RWPE2 (cell line): ENCODE measurements around the gene NTF4.
"Not testable (repeated sequence)": the region's sequence is repeated elsewhere in the genome, so short reads cannot be mapped to it uniquely, and the experiment has no call there.

ENCODE experiments used
- ATAC-seq: fragments of 200-7000 bp; cut with Tn5 transposase; 3 replicates; pipeline ENCODE4 v1.9.1; 2021; ENCODE audit warnings: low read depth
- DNase-seq: peaks from one replicate; pipeline ENCODE4 v3.0.0-alpha.2; 2020; ENCODE audit warnings: low spot score
- H3K27ac ChIP-seq: fragments of 450-650 bp; 2 replicates; pipeline ENCODE4 v1.5.1; 2017; ENCODE audit warnings: mild to moderate bottlenecking; ENCODE audit not compliant: poor library complexity, severe bottlenecking
- H3K27me3 ChIP-seq: fragments of 250-450 bp; sonication (Bioruptor Pico); 2 replicates; pipeline ENCODE4 v1.5.1; 2021; ENCODE audit warnings: mild to moderate bottlenecking, moderate library complexity; ENCODE audit not compliant: insufficient read depth, poor library complexity, severe bottlenecking
- H3K36me3 ChIP-seq: fragments of 250-450 bp; sonication (Bioruptor Pico); 2 replicates; pipeline ENCODE4 v1.5.1; 2020; ENCODE audit warnings: low read depth, mild to moderate bottlenecking, moderate library complexity
- H3K4me1 ChIP-seq: fragments of 250-450 bp; sonication (Bioruptor Pico); 2 replicates; pipeline ENCODE4 v1.5.1; 2021; ENCODE audit warnings: mild to moderate bottlenecking, moderate library complexity; ENCODE audit not compliant: insufficient read depth, poor library complexity, severe bottlenecking
- H3K4me3 ChIP-seq: fragments of 250-450 bp; sonication (Bioruptor Pico); 2 replicates; pipeline ENCODE4 v1.5.1; 2021; ENCODE audit warnings: mild to moderate bottlenecking, moderate library complexity; ENCODE audit not compliant: severe bottlenecking
- H3K9me3 ChIP-seq: fragments of 250-450 bp; sonication (Bioruptor Pico); 2 replicates; pipeline ENCODE4 v1.5.1; 2021; ENCODE audit warnings: mild to moderate bottlenecking, moderate library complexity; ENCODE audit not compliant: severe bottlenecking
- TF ChIP-seq, protein P1 (sequence below): fragments of 450-650 bp; IDR thresholded peaks from one replicate; pipeline ENCODE4 v1.5.1; 2017; ENCODE audit warnings: mild to moderate bottlenecking, moderate library complexity; ENCODE audit not compliant: poor library complexity, severe bottlenecking

The NTF4 gene

DNA sequence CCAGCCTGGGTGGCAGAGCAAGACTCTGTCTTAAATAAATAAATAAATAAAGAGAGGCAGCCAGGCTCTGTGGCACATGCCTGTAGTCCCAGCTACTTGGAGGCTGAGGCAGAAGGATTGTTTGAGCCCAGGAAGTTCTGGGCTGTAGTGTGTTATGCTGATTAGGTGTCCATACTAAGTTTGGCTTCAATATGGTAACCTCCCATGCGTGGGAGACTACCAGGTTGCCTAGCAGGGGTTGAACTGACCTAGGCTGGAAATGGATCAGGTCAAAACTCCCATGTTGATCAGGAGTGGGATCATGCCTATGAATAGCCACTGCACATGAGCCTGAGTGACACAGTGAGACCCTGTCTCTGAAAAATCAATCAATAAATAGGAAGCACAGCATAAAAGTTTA, 16.7 kb upstream of the NTF4 start:
- peaks cover 2% of the 10 kb centered on the region for H3K36me3 ChIP-seq
- H3K9me3 ChIP-seq: no peaks in the 10 kb centered on the region
- no peaks in the 10 kb centered on the region for H3K27me3 ChIP-seq
- no peak for ATAC-seq
- TF ChIP-seq, protein P1, sequence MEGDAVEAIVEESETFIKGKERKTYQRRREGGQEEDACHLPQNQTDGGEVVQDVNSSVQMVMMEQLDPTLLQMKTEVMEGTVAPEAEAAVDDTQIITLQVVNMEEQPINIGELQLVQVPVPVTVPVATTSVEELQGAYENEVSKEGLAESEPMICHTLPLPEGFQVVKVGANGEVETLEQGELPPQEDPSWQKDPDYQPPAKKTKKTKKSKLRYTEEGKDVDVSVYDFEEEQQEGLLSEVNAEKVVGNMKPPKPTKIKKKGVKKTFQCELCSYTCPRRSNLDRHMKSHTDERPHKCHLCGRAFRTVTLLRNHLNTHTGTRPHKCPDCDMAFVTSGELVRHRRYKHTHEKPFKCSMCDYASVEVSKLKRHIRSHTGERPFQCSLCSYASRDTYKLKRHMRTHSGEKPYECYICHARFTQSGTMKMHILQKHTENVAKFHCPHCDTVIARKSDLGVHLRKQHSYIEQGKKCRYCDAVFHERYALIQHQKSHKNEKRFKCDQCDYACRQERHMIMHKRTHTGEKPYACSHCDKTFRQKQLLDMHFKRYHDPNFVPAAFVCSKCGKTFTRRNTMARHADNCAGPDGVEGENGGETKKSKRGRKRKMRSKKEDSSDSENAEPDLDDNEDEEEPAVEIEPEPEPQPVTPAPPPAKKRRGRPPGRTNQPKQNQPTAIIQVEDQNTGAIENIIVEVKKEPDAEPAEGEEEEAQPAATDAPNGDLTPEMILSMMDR: no peak
- no peak for DNase-seq
- H3K4me1 ChIP-seq: no peaks in the 10 kb centered on the region
- no peak overlapping the region for H3K4me3 ChIP-seq
- H3K27ac ChIP-seq: no peak overlapping the region

DNA sequence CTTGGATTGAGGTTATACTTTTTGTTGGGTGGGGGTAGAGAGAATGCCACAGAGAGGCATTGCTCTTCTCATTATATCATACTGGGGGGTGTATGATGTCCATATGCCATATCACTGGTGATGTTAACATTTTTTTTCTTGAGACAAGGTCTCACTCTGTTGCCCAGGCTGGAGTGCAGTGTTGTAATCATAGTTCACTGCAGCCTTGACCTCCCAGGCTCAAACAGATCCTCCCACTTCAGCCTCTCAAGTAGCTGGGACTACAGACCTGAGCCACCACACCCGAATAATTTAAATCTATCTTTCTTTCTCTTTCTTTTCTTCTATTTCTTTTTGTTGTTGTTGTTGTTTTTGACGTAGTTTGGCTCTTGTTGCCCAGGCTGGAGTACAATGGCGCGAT, 15.8 kb upstream of the NTF4 start:
- Histone ChIP-seq H3K9me3 (no peaks in the 10 kb centered on the region), H3K4me1 (no peaks in the 10 kb centered on the region), H3K27me3 (no peaks in the 10 kb centered on the region), H3K27ac (no peak overlapping the region), H3K4me3 (no peak overlapping the region), H3K36me3 (no peaks in the 10 kb centered on the region)
- ATAC-seq (no peak), DNase-seq (no peak)
- TF ChIP-seq, protein P1: no peak

DNA sequence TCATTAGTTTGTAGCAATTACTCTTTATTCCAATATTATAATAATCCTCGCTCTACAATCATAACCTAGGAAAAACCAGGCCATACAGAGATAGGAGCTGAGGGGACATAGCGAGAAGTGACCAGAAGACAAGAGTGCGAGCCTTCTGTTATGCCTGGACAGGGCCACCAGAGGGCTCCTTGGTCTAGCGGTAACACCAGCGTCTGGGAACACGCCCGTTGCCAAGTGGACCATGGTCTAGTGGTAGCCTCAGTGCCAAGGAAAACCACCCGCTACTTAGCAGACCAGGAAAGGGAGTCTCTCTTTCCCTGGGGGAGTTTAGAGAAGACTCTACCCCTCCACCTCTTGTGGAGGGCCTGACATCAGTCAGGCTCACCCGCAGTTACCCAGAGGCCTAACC, 10.3 kb upstream of the NTF4 start:
- not testable (repeated sequence) for DNase-seq, H3K9me3 ChIP-seq, H3K36me3 ChIP-seq, H3K4me3 ChIP-seq, ATAC-seq, H3K27ac ChIP-seq, H3K4me1 ChIP-seq
- TF ChIP-seq, protein P1: peak; percentile 74
- peaks cover 34% of the 10 kb centered on the region for H3K27me3 ChIP-seq

DNA sequence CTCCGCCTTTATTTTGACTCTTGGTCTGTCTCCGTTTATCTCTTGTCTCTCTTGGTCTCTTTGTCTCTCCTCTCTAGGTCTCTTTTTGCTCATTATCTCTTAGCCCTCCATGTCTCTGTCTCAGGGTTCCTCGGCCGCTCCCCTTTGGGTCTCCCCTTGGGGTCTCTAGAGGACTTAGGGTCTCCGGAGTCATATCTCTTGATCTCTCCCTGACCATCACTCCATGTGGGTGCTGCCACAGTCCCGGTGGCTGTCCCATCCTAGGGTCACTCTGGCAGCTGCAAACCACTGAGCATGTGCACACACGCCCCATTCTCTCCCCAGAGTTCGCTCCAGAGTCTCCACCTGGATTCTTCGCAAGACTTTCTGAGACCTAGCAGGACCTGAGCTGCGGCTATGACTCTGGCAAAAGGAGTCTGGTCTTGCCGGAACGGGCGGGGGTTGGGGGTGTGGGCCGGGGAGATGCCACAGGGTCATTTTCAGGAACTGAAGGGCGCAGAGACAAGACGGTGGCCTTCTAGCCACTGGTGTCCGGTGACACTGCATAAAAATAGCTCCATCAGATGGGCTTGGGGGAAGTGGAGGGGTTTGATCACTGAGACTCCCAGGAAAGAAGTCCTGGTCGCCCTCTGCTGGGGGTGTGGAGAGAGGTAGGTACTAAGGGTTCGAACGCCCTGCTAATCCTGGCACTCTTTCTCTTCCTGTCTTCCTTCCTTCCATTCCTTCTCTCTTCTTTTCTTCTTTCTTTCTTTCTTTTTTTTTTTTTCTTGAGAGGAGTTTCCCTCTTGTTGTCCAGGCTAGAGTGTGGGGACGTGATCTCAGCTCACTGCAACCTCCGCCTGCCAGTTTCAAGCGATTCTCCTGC, 9.1 kb upstream of the NTF4 start:
- DNase-seq (no peak), ATAC-seq (peak; percentile 48)
- TF ChIP-seq, protein P1: no peak
- H3K4me3 ChIP-seq: no peak overlapping the region
- peaks cover 34% of the 10 kb centered on the region for H3K27me3 ChIP-seq
- H3K27ac ChIP-seq: no peak overlapping the region
- peaks cover 3% of the 10 kb centered on the region for H3K4me1 ChIP-seq
- H3K36me3 ChIP-seq: no peaks in the 10 kb centered on the region
- no peaks in the 10 kb centered on the region for H3K9me3 ChIP-seq
